GM19043 (cell line): ENCODE measurements around the gene L3MBTL2.
"Not testable (repeated sequence)": the region's sequence is repeated elsewhere in the genome, so short reads cannot be mapped to it uniquely, and the experiment has no call there.

Experiments
- ATAC-seq: cut with Tn5 transposase; IDR thresholded peaks from one replicate; pipeline ENCODE4 v1.9.1; 2021; ENCODE audit warnings: low read depth; ENCODE audit not compliant: unreplicated experiment

The L3MBTL2 gene

GRCh38 chr22:41239443-41240128, 34.5 kb downstream of the L3MBTL2 start:
- no peak for ATAC-seq

DNA sequence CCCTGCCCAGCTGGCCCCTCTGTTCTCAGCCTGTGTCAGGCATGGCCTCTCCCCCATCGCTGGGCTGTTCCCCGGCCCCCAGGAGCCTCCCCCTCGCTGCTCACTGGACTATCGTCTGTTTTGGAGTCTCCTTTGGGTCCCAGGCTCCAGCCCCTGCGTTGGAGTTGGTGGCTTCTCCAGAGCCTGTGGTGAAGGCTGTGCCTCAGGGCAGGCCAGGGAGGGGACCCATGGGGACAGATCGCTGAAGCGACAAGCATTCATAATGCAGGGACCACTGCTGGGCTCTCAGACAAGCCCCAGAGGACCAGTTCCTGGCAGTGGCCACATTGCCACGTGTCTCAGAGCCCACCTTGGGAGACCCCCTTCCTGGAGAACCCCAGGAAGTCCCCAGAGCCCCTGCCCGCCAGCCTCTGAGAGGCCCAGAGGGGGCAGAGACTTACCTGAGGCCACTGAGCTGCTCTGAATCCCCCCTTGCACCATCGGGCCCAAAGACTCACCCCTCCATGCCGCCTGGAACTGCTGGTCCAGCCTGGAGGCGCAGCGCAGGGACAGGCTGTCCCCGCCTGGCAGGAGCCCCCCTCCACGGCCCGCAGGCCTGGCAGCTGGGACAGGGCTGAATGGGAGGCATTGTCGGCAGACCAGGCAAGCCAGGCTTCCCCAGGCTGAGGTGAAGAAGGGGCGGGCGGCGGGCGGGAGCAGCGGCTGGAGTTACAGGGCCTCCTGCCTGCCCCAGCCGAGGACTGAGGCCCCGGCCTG, 35.4 kb downstream of the L3MBTL2 start, which contains the start of gene CHADL:
CHADL (minus strand) TSS at position 555 of the 756 bp plus-strand sequence; CDS start at position 505, 50 bp downstream.
- no peak for ATAC-seq

DNA sequence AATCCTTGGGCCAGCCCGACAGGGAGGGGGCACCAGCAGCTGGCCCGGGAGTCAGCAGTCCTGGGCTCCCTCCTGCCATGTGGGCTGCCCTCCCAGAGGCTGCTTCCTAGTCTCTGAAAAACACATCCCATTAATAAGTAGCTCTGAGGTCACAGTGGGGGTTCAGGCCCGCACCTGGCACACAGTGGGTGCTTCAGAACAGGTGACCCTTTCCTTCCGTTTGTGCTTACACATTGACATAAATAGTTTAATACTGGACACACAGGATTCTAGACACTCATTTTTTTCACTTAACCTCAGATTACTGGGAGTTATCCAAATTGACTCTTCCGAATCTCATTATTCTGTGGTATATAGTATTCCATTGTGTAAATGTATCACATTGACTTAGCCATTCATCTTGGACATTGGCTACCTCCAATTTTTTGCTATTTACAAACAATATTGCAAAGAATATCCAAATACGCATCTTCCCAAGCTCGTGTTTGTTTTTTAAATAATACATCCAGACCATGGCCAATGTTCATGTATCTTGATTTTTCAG, 36.1 kb downstream of the L3MBTL2 start:
- ATAC-seq, result no peak

DNA sequence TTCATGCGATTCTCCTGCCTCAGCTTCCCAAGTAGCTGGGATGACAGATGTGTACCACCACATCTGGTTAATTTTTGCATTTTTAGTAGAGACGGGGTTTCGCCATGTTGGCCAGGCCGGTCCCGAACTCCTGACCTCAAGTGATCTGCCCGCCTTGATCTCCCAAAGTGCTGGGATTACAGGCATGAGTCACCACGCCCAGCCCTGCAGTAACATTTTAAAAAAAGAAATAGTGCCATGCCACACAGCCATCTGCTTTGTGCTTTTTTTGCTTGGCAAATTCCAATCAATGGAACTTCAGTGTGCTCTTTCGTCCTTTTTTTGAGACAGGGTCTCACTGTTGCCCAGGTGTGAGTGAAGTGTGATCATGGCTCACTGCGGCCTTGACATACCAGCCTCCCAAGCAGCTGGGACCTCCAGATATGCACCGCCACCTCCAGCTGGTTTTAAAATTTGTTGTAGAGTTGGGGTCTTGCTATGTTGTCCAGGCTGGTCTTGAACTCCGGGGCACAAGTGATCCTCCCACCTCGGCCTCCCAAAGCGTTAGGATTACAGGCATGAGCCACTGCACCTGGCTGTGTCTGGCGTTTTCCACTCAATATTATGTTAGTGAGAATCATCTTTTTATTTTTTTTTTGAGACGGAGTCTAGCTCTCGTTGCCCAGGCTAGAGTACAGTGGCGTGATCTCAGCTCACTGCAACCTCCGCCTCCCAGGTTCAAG, 37.4 kb downstream of the L3MBTL2 start:
- no peak for ATAC-seq

DNA sequence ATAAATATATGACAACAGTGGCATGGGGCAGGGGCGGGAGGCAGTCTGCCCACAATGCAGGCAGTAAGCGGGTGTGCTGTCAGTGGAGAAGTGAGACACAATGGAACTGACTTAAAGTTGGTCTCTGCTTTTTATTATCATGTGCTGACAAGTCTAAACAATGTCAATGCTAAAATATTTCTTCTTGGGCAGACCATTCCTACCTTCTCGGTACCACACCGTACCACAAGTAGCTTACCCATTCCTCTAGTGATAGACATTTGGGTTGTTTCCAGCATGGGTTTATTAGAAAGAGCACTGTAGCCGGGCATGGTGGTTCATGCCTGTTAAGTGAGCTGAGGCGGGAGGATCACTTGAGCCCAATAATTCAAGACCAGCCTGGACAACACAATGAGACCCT, 38.2 kb downstream of the L3MBTL2 start:
- no peak for ATAC-seq

DNA sequence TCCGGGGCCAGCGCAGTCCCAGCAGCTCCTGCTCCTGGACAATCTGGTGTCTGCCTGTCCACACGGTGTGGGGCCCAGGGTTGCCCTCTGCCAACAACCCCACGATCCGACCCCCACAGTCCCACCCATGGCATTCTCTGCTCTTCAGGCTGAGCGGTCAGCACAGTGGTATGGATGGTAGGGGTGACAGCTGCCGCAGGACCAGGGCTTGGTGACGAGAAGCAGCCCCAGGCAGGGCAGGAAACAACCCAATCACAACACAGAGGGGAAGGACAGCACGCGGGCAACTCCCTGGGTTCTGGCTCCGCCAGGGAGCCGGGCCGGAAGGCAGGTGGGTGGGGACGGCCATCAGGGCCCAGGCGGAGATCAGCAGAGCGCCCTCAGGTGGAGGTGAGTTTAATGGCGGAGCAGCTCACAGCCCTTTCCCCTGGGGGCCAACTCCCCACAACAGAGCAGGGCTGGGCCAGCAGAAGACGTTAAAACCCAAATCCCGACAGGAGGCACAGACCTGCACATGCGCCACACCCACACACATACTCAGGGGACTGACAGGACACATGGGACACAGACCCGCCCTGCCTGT, 40.9 kb downstream of the L3MBTL2 start:
- no peak for ATAC-seq

DNA sequence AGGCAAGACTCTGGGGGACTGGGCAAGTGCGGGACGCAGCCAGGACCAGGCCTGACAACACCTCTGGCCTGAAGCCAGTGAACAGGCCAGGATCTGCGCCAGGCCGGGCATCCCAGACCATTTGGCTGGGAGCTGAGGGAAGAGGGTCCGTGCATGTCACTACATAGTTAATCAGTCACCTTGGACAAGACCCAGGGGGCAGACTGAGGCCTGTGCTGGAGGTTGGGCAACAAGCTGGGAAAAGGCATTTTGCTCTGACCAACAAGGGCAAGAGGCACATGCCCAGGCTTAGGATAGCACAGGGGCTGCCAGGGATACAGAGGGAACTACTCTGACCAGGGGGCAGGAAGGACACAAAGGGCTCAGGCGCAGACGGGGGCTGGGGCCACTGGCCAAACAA, 42.6 kb downstream of the L3MBTL2 start:
- ATAC-seq, result no peak

GRCh38 chr22:41248314-41248713, 43.2 kb downstream of the L3MBTL2 start:
- ATAC-seq, result no peak

- ATAC-seq, result no peak
Measured at GRCh38 chr22:41248758-41249157, 43.6 kb downstream of the L3MBTL2 start.

GRCh38 chr22:41249442-41249841, 44.3 kb downstream of the L3MBTL2 start:
- no peak for ATAC-seq

- no peak for ATAC-seq
Measured at GRCh38 chr22:41250127-41250526, 45.0 kb downstream of the L3MBTL2 start.

GRCh38 chr22:41252365-41252764, 47.3 kb downstream of the L3MBTL2 start:
- no peak for ATAC-seq

DNA sequence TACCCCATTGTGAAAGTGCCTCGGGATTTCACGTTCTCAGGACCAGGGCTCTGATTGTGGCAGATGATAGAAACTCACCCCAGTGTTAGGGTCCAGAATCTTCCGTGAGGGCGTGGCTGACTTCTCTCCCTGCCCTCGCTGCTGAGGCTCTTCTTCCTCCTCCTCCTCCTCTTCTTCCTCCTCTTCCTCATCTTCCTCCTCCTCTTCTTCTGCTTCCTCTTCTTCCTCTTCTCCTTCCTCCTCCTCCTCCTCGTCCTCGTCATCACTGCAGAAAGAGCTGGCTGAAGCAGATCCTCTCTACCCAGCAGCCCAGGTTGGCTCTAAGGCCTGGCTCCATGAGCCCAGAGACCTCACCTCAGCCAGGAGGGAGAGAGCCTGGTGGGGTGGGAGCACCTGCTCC, 49.1 kb downstream of the L3MBTL2 start:
- no peak for ATAC-seq

- no peak for ATAC-seq
Measured at GRCh38 chr22:41256254-41257253, 51.4 kb downstream of the L3MBTL2 start.

GRCh38 chr22:41257696-41258095, 52.6 kb downstream of the L3MBTL2 start:
- ATAC-seq, result no peak

- ATAC-seq, result not testable (repeated sequence)
Measured at GRCh38 chr22:41259756-41260155, 54.6 kb downstream of the L3MBTL2 start.

DNA sequence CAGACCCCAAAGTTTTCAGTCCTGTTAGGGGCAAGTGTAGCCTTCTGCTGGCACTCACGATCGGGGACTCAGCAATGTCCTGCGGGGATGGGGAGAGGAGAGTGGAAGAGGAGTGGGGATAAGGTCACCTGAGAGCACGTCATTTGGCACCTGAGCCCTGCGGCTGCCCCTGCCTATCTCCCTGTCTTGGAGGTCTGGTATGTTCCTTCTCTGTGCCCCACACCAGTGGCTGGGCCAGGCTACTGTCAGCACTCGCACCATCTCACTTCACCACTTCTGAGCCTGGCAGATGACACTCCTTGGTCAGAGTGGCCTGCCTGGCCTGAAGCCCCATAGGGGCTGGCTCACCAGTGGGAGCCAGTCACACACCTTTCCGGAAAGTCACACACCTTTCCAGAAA, 55.8 kb downstream of the L3MBTL2 start:
- ATAC-seq, result no peak

- no peak for ATAC-seq
Measured at GRCh38 chr22:41261541-41262249, 56.6 kb downstream of the L3MBTL2 start.

DNA sequence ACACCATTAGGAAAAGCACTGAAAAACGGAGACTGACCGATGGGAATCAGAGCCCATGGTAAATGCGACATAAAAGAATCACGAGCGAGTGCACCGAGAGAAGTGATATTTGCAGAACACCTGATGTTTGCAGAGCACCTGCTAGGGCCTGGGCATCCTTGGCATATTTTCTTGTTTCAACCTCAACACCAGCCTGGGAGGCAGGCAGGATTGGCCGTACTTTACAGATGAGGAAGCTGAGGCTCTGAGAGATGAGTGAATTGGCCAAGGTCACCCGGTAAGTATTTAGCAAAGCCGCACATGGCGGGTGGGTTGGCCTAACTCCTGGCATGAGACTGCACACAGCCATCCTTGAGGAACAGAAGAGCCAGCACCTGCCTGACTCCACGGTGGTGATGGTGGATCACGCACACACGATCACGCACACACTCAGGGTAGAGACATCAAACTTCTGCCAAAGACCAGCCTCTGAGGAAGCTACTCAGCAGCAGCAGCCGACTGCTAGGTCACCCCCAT, 57.2 kb downstream of the L3MBTL2 start:
- ATAC-seq, result no peak
